Skeletal muscle satellite cell (primary cell): Measurements from ENCODE around the gene CDNF.

Experiments used
- H3K27me3 ChIP-seq: 2 replicates; pipeline ENCODE4 v1.7.0; 2013; ENCODE audit warnings: low read length; ENCODE audit not compliant: control insufficient read depth, insufficient read depth
- H3K36me3 ChIP-seq: 2 replicates; pipeline ENCODE4 v1.7.0; 2013; ENCODE audit warnings: mild to moderate bottlenecking, control low read depth, low read length; ENCODE audit not compliant: insufficient read depth
- H3K4me1 ChIP-seq: 2 replicates; pipeline ENCODE4 v1.7.0; 2013; ENCODE audit warnings: low read length; ENCODE audit not compliant: control insufficient read depth, insufficient read depth
- H3K4me2 ChIP-seq: 2 replicates; pipeline ENCODE4 v1.7.0; 2013; ENCODE audit warnings: mild to moderate bottlenecking, low read length
- H3K4me3 ChIP-seq: 2 replicates; pipeline ENCODE4 v1.7.0; 2013; ENCODE audit warnings: low read length
- H3K9ac ChIP-seq: 2 replicates; pipeline ENCODE4 v1.7.0; 2013; ENCODE audit warnings: mild to moderate bottlenecking, low read depth, low read length, moderate library complexity
- H3K9me3 ChIP-seq: replicated peaks from 2 replicates; pipeline ENCODE4 v1.7.0; 2013; ENCODE audit warnings: mild to moderate bottlenecking, control low read depth, low read length

The CDNF gene

GRCh38 chr10:14838582-14839304, 906 bp upstream of the CDNF start:
- H3K4me1 ChIP-seq, result peaks cover 6% of the 10 kb centered on the region

DNA sequence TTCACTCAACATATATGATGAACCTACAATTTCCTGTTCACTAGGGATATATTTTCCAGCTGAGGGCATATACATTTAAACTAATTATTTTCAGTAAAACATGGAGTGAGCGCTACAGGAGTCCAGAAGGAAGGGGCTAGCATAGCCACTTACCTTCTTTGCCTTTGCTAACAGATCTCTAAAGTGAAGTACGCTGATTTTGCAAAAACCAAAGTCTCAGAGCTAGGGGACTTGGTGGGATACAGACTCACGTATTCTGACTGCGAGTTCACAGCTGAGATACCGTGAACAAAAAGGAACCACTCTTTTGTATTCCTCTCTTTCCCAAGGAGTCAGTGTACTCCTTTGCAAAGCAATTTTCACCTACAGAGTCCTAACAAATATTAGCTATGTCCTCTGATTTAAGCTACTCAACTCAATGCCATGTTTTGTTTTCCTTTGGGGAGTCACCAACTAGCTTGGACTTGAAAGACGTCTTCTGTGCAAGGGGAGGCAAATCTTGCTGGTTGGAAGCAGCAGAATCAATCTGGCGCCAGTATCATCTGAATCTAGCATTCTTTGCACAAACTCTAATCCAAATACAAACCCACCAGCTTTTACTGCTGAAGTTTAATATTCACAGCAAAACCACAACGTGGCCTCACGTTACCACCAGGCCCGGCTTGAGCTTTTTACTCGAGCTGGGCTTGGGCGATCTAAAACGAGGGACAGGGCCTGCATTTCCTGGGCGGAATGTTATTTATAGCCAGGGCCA, 657 bp downstream of the CDNF start:
- H3K27me3 ChIP-seq, result no peaks in the 10 kb centered on the region
- H3K9me3 ChIP-seq, result no peaks in the 10 kb centered on the region
- H3K4me1 ChIP-seq, result peaks cover 6% of the 10 kb centered on the region
- H3K4me2 ChIP-seq, result peak overlapping the region; percentile 90
- H3K36me3 ChIP-seq, result peaks cover 20% of the 10 kb centered on the region
- peak overlapping the region; percentile 98 for H3K4me3 ChIP-seq
- peak overlapping the region; percentile 99 for H3K9ac ChIP-seq

More at GRCh38 chr10:14838582-14839304, 906 bp upstream of the CDNF start:
- H3K9me3 ChIP-seq, result no peaks in the 10 kb centered on the region
- peak overlapping the region; percentile 93 for H3K4me2 ChIP-seq
- H3K36me3 ChIP-seq, result peaks cover 35% of the 10 kb centered on the region
- H3K4me3 ChIP-seq, result peak overlapping the region; percentile 98
- H3K9ac ChIP-seq, result peak overlapping the region; percentile 99
- no peaks in the 10 kb centered on the region for H3K27me3 ChIP-seq

- no peaks in the 10 kb centered on the region for H3K27me3 ChIP-seq
- H3K9ac ChIP-seq, result no peak overlapping the region
- peaks cover 6% of the 10 kb centered on the region for H3K4me1 ChIP-seq
- peaks cover 10% of the 10 kb centered on the region for H3K36me3 ChIP-seq
- no peak overlapping the region for H3K4me3 ChIP-seq
- no peak overlapping the region for H3K4me2 ChIP-seq
- H3K9me3 ChIP-seq, result no peaks in the 10 kb centered on the region
Observed at GRCh38 chr10:14836208-14836607, 1.6 kb downstream of the CDNF start.

DNA sequence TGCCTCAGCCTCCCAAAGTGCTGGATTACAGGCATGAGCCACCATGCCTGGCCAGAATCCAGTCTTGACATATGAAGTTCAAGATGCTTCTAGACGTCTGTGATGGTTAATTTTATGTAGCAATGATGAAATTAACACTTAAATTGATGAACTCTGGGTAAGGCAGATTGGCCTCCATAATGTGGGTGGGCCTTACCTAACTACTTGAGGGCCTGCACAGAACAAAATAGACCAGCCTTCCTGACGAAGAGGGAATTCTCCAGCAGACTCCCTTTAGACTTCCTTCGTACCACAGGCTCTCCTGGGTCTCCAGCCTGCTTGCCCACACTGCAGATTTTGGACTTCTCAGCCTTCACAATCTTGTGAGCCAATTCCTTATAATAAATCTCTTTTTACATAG, 4.7 kb downstream of the CDNF start:
- Histone ChIP-seq H3K4me3 (no peak overlapping the region), H3K9me3 (no peaks in the 10 kb centered on the region), H3K9ac (no peak overlapping the region), H3K4me2 (no peak overlapping the region), H3K27me3 (no peaks in the 10 kb centered on the region), H3K36me3 (no peaks in the 10 kb centered on the region), H3K4me1 (peaks cover 6% of the 10 kb centered on the region)

DNA sequence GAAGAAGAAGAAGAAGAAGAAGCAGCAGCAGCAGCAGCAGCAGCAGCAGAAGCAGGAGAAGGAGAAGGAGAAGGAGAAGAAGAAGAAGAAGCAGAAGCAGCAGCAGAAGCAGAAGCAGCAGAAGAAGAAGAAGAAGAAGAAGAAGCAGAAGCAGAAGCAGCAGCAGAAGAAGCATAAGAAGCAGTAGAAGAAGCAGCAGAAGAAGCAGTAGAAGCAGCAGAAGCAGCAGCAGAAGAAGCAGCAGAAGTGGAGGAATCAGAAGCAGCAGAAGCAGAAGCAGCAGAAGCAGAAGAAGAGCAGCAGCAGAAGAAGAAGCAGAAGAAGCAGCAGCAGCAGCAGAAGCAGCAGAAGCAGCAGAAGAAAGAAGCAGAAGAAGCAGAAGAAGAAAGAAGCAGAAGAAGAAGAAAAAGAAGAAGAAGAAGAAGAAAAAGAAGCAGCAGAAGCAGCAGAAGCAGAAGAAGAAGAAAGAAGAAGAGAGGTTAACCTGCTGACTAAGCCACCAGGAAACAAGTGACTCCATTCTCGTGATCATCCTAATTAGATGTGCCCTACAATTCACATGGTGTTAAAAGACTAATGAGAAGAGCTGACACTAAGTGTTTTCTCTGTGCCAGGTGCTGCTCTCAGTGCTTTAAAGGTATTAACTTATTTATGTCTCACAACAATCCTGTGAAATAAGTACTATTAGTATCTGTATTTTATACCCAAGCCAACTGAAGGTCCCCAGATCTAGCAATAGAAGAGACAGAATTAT, 11.6 kb downstream of the CDNF start:
- Histone ChIP-seq H3K9ac (no peak overlapping the region), H3K9me3 (no peaks in the 10 kb centered on the region), H3K4me1 (no peaks in the 10 kb centered on the region), H3K27me3 (peaks cover 6% of the 10 kb centered on the region), H3K36me3 (no peaks in the 10 kb centered on the region), H3K4me2 (no peak overlapping the region), H3K4me3 (no peak overlapping the region)

DNA sequence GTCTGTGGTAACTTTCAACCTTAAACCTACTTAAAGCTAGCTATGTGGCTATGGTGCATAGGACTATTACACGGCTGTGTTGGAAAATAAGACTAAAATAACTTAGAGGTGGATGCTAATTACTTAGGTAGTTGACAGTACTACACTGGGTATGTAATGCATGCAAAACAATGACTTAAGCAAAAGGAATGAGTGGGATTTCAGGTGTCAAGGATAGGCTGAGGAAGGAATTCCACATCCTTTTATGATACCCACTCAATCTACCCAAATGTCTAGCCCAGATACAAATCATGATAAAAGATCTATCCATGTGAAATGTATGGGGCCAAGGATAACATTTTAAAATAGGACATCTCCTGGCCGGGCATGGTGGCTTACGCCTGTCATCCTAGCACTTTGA, 13.9 kb downstream of the CDNF start:
- no peaks in the 10 kb centered on the region for H3K36me3 ChIP-seq
- no peak overlapping the region for H3K4me3 ChIP-seq
- no peaks in the 10 kb centered on the region for H3K9me3 ChIP-seq
- H3K4me2 ChIP-seq, result no peak overlapping the region
- H3K9ac ChIP-seq, result no peak overlapping the region
- H3K27me3 ChIP-seq, result peaks cover 6% of the 10 kb centered on the region
- H3K4me1 ChIP-seq, result peaks cover 13% of the 10 kb centered on the region

- no peaks in the 10 kb centered on the region for H3K36me3 ChIP-seq
- H3K9ac ChIP-seq, result no peak overlapping the region
- peaks cover 13% of the 10 kb centered on the region for H3K4me1 ChIP-seq
- peaks cover 6% of the 10 kb centered on the region for H3K27me3 ChIP-seq
- no peak overlapping the region for H3K4me3 ChIP-seq
- no peak overlapping the region for H3K4me2 ChIP-seq
- no peaks in the 10 kb centered on the region for H3K9me3 ChIP-seq
Observed at GRCh38 chr10:14822879-14823755, 14.7 kb downstream of the CDNF start.

- Histone ChIP-seq H3K9me3 (no peaks in the 10 kb centered on the region), H3K4me1 (peaks cover 13% of the 10 kb centered on the region)
Observed at GRCh38 chr10:14821635-14822375, 16.0 kb downstream of the CDNF start.

GRCh38 chr10:14820775-14821154, 17.1 kb downstream of the CDNF start:
- no peak overlapping the region for H3K9ac ChIP-seq
- no peak overlapping the region for H3K4me2 ChIP-seq
- peaks cover 13% of the 10 kb centered on the region for H3K4me1 ChIP-seq
- H3K9me3 ChIP-seq, result no peaks in the 10 kb centered on the region
- no peaks in the 10 kb centered on the region for H3K36me3 ChIP-seq
- no peak overlapping the region for H3K4me3 ChIP-seq
- H3K27me3 ChIP-seq, result no peaks in the 10 kb centered on the region

More at GRCh38 chr10:14821635-14822375, 16.0 kb downstream of the CDNF start:
- H3K9ac ChIP-seq, result no peak overlapping the region
- H3K27me3 ChIP-seq, result peaks cover 6% of the 10 kb centered on the region
- no peaks in the 10 kb centered on the region for H3K36me3 ChIP-seq
- H3K4me3 ChIP-seq, result no peak overlapping the region
- H3K4me2 ChIP-seq, result no peak overlapping the region

- H3K27me3 ChIP-seq, result no peaks in the 10 kb centered on the region
- no peaks in the 10 kb centered on the region for H3K9me3 ChIP-seq
- H3K4me2 ChIP-seq, result no peak overlapping the region
- peaks cover 13% of the 10 kb centered on the region for H3K4me1 ChIP-seq
- H3K9ac ChIP-seq, result no peak overlapping the region
- H3K4me3 ChIP-seq, result no peak overlapping the region
- H3K36me3 ChIP-seq, result no peaks in the 10 kb centered on the region
Observed at GRCh38 chr10:14820010-14820774, 17.6 kb downstream of the CDNF start.
